Neural cell (in vitro differentiated cells): Measurements from ENCODE around the gene TSPAN9. TPM values are rescaled to one million over a fixed set of nuclear protein-coding genes. Genes with fewer than 3 reads are reported as not detected.

ENCODE experiments used
- H2AFZ ChIP-seq: fragments of 200-600, 300-800 bp; sonication (generic), shearing (Covaris generic); 2 replicates; pipeline ENCODE4 v1.6.0; 2014; ENCODE audit warnings: low read depth, mild to moderate bottlenecking, antibody characterized with exemption, low read length, moderate library complexity
- H3F3A ChIP-seq: fragments of 200-600 bp; shearing (Covaris generic); 2 replicates; pipeline ENCODE4 v1.6.1; 2016; ENCODE audit warnings: mild to moderate bottlenecking, moderate library complexity, mixed read lengths, antibody characterized with exemption, low read length; ENCODE audit not compliant: insufficient read depth, poor library complexity, severe bottlenecking
- H3K27ac ChIP-seq: fragments of 200-600, 300-800 bp; sonication (generic), shearing (Covaris generic); 2 replicates; pipeline ENCODE4 v1.5.1; 2014; ENCODE audit warnings: mild to moderate bottlenecking, low read length, moderate library complexity
- H3K27me3 ChIP-seq: fragments of 300-800, 200-600 bp; sonication (generic), shearing (Covaris generic); 2 replicates; pipeline ENCODE4 v1.6.0; 2014; ENCODE audit warnings: mild to moderate bottlenecking, low read depth, low read length, moderate library complexity; ENCODE audit not compliant: insufficient read depth
- H3K36me3 ChIP-seq: fragments of 300-800, 200-600 bp; sonication (generic), shearing (Covaris generic); 2 replicates; pipeline ENCODE4 v1.5.1; 2014; ENCODE audit warnings: mild to moderate bottlenecking, antibody characterized with exemption, low read length, moderate library complexity; ENCODE audit not compliant: insufficient read depth
- H3K4me2 ChIP-seq: fragments of 300-800, 200-600 bp; sonication (generic), shearing (Covaris generic); 2 replicates; pipeline ENCODE4 v1.6.0; 2014; ENCODE audit warnings: mild to moderate bottlenecking, low read length
- H3K4me3 ChIP-seq: fragments of 300-800, 200-600 bp; sonication (generic), shearing (Covaris generic); 2 replicates; pipeline ENCODE4 v1.5.1; 2014; ENCODE audit warnings: mild to moderate bottlenecking, low read length, moderate library complexity
- H3K79me2 ChIP-seq: fragments of 200-600 bp; shearing (Covaris generic); replicated peaks from 2 replicates; pipeline ENCODE4 v1.6.0; 2014; ENCODE audit warnings: mild to moderate bottlenecking, low read length, moderate library complexity; ENCODE audit not compliant: insufficient read depth
- H3K9ac ChIP-seq: fragments of 300-800, 200-600 bp; sonication (generic), shearing (Covaris generic); 2 replicates; pipeline ENCODE4 v1.6.1; 2016; ENCODE audit warnings: mild to moderate bottlenecking, low read length, mixed read lengths
- H3K9me2 ChIP-seq: fragments of 200-600 bp; shearing (Covaris generic); 2 replicates; pipeline ENCODE4 v1.6.1; 2016; ENCODE audit warnings: mild to moderate bottlenecking, low read length, mixed read lengths; ENCODE audit not compliant: insufficient read depth
- H3K9me3 ChIP-seq: fragments of 200-600, 300-800 bp; sonication (generic), shearing (Covaris generic); 2 replicates; pipeline ENCODE4 v1.6.1; 2016; ENCODE audit warnings: mild to moderate bottlenecking, mixed run types, low read length, moderate library complexity, mixed read lengths
- H4K20me1 ChIP-seq: fragments of 200-600 bp; shearing (Covaris generic); 2 replicates; pipeline ENCODE4 v1.6.1; 2016; ENCODE audit warnings: mild to moderate bottlenecking, mixed run types; ENCODE audit not compliant: insufficient read depth
- CTCF ChIP-seq: fragments of 450-650 bp; IDR thresholded peaks from 2 replicates; pipeline ENCODE4 v1.5.1; 2014; ENCODE audit warnings: antibody characterized with exemption, mild to moderate bottlenecking, moderate library complexity; ENCODE audit not compliant: poor library complexity, severe bottlenecking
- EP300 ChIP-seq: fragments of 450-650 bp; conservative IDR thresholded peaks from 2 replicates; pipeline ENCODE4 v1.6.1; 2014; ENCODE audit warnings: antibody characterized with exemption, mild to moderate bottlenecking, moderate library complexity; ENCODE audit not compliant: poor library complexity, severe bottlenecking
- EZH2 ChIP-seq: fragments of 200-600, 300-800 bp; shearing (Covaris generic), sonication (generic); IDR thresholded peaks from 2 replicates; pipeline ENCODE4 v1.6.1; 2014; ENCODE audit warnings: antibody characterized with exemption, low read length, borderline replicate concordance, mild to moderate bottlenecking; ENCODE audit not compliant: insufficient read depth, poor library complexity, severe bottlenecking
- MXI1 ChIP-seq: fragments of 450-650 bp; conservative IDR thresholded peaks from 2 replicates; pipeline ENCODE4 v1.6.1; 2014; ENCODE audit warnings: antibody characterized with exemption, mild to moderate bottlenecking; ENCODE audit not compliant: poor library complexity, severe bottlenecking
- POLR2AphosphoS5 ChIP-seq: IDR thresholded peaks from 2 replicates; pipeline ENCODE4 v1.6.1; 2012
- RAD21 ChIP-seq: fragments of 450-650 bp; conservative IDR thresholded peaks from 2 replicates; pipeline ENCODE4 v1.6.1; 2014; ENCODE audit warnings: antibody characterized with exemption, mild to moderate bottlenecking, moderate library complexity
- SMC3 ChIP-seq: fragments of 450-650 bp; conservative IDR thresholded peaks from 2 replicates; pipeline ENCODE4 v1.6.1; 2014; ENCODE audit warnings: antibody characterized with exemption, mild to moderate bottlenecking, moderate library complexity; ENCODE audit not compliant: poor library complexity
- TAF1 ChIP-seq: IDR thresholded peaks from 2 replicates; pipeline ENCODE4 v1.6.1; 2012; ENCODE audit warnings: low read depth
- polyA plus RNA-seq: library from polyadenylated mRNA; depleted of rRNA; stranded (reverse); fragments of >200 nt; gene quantifications from 2 replicates; pipeline ENCODE4 v1.2.3, GENCODE V29; 2014
- TF ChIP-seq, protein P1 (sequence below): IDR thresholded peaks from 2 replicates; pipeline ENCODE4 v1.6.1; 2012; ENCODE audit warnings: borderline replicate concordance

TSPAN9 gene
- polyA plus RNA-seq, 1 donor from 2014 or later, result 11.9 TPM

DNA sequence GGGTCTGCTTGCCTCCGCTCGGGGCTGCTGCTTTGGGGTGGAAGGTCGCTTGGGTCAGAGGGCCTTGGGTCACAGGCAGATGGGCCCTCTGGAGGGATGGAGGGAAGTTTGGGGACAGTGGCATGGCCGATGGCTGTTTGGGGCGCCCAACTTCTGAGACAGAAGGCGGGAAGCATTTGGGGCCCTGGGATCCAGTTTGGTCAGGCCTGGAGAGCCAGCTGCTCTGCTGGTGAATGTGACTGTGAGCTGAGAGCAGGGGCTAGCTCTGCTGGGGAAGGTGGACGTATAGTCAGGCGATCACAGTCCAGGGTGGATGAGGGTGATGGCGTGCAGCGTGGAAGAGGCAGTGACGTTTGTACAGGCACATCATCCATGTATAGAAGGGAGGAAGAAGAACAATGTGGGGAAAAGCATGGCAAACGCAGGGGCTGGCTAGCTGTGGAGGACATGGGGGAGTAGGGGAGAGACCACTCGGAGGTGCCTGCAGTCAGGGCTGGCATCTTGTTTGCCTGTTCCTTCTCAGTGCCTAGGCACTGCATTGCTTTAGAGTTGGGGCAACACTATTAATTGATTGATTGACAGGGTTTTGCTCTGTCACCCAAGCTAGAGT, 57.5 kb downstream of the TSPAN9 start:
- no peaks in the 10 kb centered on the region for H3K79me2 ChIP-seq
- no peaks in the 10 kb centered on the region for H3F3A ChIP-seq
- H3K4me3 ChIP-seq, result no peak overlapping the region
- no peaks in the 10 kb centered on the region for H3K27me3 ChIP-seq
- no peak overlapping the region for H3K9ac ChIP-seq
- no peaks in the 10 kb centered on the region for H3K9me3 ChIP-seq
- H2AFZ ChIP-seq, result no peak overlapping the region
- no peak overlapping the region for H3K27ac ChIP-seq
- no peaks in the 10 kb centered on the region for H3K36me3 ChIP-seq
- no peaks in the 10 kb centered on the region for H4K20me1 ChIP-seq
- no peaks in the 10 kb centered on the region for H3K9me2 ChIP-seq
- H3K4me2 ChIP-seq, result no peak overlapping the region
- no peak for TF ChIP-seq TAF1
- TF ChIP-seq EP300, result no peak
- no peak for TF ChIP-seq POLR2AphosphoS5
- TF ChIP-seq MXI1, result no peak
- no peak for TF ChIP-seq EZH2
- TF ChIP-seq, protein P1, sequence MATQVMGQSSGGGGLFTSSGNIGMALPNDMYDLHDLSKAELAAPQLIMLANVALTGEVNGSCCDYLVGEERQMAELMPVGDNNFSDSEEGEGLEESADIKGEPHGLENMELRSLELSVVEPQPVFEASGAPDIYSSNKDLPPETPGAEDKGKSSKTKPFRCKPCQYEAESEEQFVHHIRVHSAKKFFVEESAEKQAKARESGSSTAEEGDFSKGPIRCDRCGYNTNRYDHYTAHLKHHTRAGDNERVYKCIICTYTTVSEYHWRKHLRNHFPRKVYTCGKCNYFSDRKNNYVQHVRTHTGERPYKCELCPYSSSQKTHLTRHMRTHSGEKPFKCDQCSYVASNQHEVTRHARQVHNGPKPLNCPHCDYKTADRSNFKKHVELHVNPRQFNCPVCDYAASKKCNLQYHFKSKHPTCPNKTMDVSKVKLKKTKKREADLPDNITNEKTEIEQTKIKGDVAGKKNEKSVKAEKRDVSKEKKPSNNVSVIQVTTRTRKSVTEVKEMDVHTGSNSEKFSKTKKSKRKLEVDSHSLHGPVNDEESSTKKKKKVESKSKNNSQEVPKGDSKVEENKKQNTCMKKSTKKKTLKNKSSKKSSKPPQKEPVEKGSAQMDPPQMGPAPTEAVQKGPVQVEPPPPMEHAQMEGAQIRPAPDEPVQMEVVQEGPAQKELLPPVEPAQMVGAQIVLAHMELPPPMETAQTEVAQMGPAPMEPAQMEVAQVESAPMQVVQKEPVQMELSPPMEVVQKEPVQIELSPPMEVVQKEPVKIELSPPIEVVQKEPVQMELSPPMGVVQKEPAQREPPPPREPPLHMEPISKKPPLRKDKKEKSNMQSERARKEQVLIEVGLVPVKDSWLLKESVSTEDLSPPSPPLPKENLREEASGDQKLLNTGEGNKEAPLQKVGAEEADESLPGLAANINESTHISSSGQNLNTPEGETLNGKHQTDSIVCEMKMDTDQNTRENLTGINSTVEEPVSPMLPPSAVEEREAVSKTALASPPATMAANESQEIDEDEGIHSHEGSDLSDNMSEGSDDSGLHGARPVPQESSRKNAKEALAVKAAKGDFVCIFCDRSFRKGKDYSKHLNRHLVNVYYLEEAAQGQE, result no peak
- no peak for TF ChIP-seq CTCF
- no peak for TF ChIP-seq RAD21
- no peak for TF ChIP-seq SMC3

DNA sequence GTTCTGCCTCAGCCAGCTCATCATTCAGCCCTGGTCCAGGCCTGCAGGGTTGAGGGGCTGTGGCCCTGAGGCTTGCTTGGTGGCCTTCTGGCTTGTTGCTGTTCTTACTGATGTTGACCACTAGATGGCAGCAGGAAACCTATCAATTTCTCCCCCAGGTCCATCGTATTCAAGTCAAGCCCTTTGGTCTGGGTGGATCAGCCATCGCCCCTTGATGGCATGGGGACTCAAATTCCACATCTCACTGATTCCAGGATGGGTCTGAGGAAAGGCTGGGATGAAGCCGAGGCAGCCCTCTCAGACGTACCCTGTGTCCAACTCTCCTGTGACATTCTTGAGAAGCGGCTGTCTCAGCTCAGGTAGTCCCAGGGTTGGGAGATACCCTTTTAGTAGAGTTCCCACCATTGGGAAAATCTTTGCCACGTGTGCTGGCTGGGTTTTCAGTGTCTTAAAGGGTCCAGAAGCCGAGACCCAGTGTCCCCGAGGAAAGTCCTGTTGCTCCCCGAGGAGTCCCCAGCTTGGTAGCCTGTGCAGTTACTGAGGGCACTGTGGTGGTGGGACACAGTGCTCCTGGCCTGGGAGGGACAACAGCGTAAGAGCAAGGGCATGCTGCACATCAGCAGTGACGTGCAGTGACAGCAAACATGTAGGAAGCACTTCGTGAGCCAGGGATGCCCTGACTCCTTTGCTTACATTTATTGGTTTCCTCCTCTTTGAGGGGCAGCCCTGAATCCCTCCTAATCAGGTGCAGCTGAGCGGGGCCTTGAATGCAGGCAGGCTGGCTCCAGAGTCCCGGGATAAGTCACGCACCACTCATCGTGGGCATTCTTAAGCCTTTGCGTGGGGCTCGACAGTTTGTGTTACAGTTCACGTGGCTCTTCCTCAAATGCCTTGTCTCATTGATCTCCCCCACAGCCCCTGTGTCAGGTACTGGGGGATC, 58.6 kb downstream of the TSPAN9 start:
- Histone ChIP-seq H3K9me2 (no peaks in the 10 kb centered on the region), H3K27me3 (no peaks in the 10 kb centered on the region), H3K36me3 (no peaks in the 10 kb centered on the region), H4K20me1 (no peaks in the 10 kb centered on the region), H3K4me2 (no peak overlapping the region), H3K27ac (no peak overlapping the region), H3K4me3 (no peak overlapping the region), H3F3A (no peaks in the 10 kb centered on the region), H2AFZ (no peak overlapping the region), H3K9ac (no peak overlapping the region), H3K79me2 (no peaks in the 10 kb centered on the region), H3K9me3 (no peaks in the 10 kb centered on the region)
- TF ChIP-seq MXI1 (peak; percentile 16), RAD21 (peak; percentile 97), TAF1 (no peak), EP300 (no peak), SMC3 (peak; percentile 98), CTCF (peak; percentile 96), EZH2 (no peak), POLR2AphosphoS5 (no peak)
- TF ChIP-seq, protein P1, result no peak
